HepG2 (cell line): ENCODE results near the gene FSCN2. TPM values are rescaled to one million over a fixed set of nuclear protein-coding genes. Genes with fewer than 3 reads are reported as not detected.

Source experiments
- ATF7-NPFF ChIP-seq: sonication (generic); formaldehyde crosslinking; IDR thresholded peaks from 2 replicates; pipeline ENCODE4 v1.8.1; 2023; ENCODE audit warnings: mild to moderate bottlenecking, low read depth, missing genetic modification reagents, moderate library complexity
- BRD4 ChIP-seq: sonication (generic); formaldehyde crosslinking; IDR thresholded peaks from 2 replicates; pipeline ENCODE4 v1.4.0; 2020; ENCODE audit warnings: missing genetic modification reagents
- GATA4 ChIP-seq: sonication (generic); IDR thresholded peaks from 2 replicates; pipeline ENCODE4 v1.6.1; 2016; ENCODE audit warnings: antibody characterized with exemption, low read depth, borderline replicate concordance
- GZF1 ChIP-seq: sonication (generic); formaldehyde crosslinking; IDR thresholded peaks from 2 replicates; pipeline ENCODE4 v1.5.1; 2020; ENCODE audit warnings: mild to moderate bottlenecking, missing genetic modification reagents
- HDAC2 ChIP-seq: sonication (generic); formaldehyde crosslinking; IDR thresholded peaks from 2 replicates; pipeline ENCODE4 v1.4.0; 2020; ENCODE audit warnings: missing genetic modification reagents
- KLF16 ChIP-seq, 2 experiments: sonication (generic) in 1 of 2; formaldehyde crosslinking in 1 of 2; IDR thresholded peaks; 2 replicates each; pipeline versions ENCODE4 v1.6.1 to v1.8.0; 2016 to 2023; ENCODE audit warnings: missing genetic modification reagents in 2 of 2, missing compliant biosample characterization in 1 of 2
- MAF1 ChIP-seq: sonication (generic); formaldehyde crosslinking; IDR thresholded peaks from 2 replicates; pipeline ENCODE4 v1.5.0; 2020; ENCODE audit warnings: missing genetic modification reagents, borderline replicate concordance
- MYPOP ChIP-seq: sonication (generic); formaldehyde crosslinking; IDR thresholded peaks from 2 replicates; pipeline ENCODE4 v1.8.1; 2023; ENCODE audit warnings: mild to moderate bottlenecking, moderate library complexity, missing genetic modification reagents
- PREB ChIP-seq: sonication (generic); formaldehyde crosslinking; IDR thresholded peaks from 2 replicates; pipeline ENCODE4 v1.4.0; 2020; ENCODE audit warnings: missing genetic modification reagents
- RFXANK ChIP-seq: IDR thresholded peaks from 2 replicates; pipeline ENCODE4 v1.6.1; 2016
- THAP9 ChIP-seq: sonication (generic); formaldehyde crosslinking; IDR thresholded peaks from 2 replicates; pipeline ENCODE4; 2020; ENCODE audit warnings: missing genetic modification reagents, mild to moderate bottlenecking, borderline replicate concordance
- ZFP91 ChIP-seq: sonication (generic); formaldehyde crosslinking; IDR thresholded peaks from 2 replicates; pipeline ENCODE4 v1.9.0; 2022; ENCODE audit warnings: missing genetic modification reagents, mild to moderate bottlenecking, borderline replicate concordance
- ZHX1 ChIP-seq: sonication (generic); formaldehyde crosslinking; IDR thresholded peaks from 2 replicates; pipeline ENCODE4 v1.8.1; 2022; ENCODE audit warnings: low read depth, mild to moderate bottlenecking, missing genetic modification reagents
- ZNF333 ChIP-seq: sonication (generic); formaldehyde crosslinking; IDR thresholded peaks from 2 replicates; pipeline ENCODE4 v1.4.0; 2020; ENCODE audit warnings: mild to moderate bottlenecking, missing genetic modification reagents, borderline replicate concordance
- ZNF564 ChIP-seq: sonication (generic); formaldehyde crosslinking; IDR thresholded peaks from 2 replicates; pipeline ENCODE4 v1.8.1; 2023; ENCODE audit warnings: mild to moderate bottlenecking, missing genetic modification reagents
- ZNF570 ChIP-seq: sonication (generic); formaldehyde crosslinking; IDR thresholded peaks from 2 replicates; pipeline ENCODE4 v1.4.0; 2020; ENCODE audit warnings: mild to moderate bottlenecking, missing genetic modification reagents, borderline replicate concordance
- ZNF674 ChIP-seq: sonication (generic); formaldehyde crosslinking; IDR thresholded peaks from 2 replicates; pipeline ENCODE4 v1.5.0; 2020; ENCODE audit warnings: low read depth, mild to moderate bottlenecking, missing genetic modification reagents
- ZNF790 ChIP-seq: sonication (generic); formaldehyde crosslinking; IDR thresholded peaks from 2 replicates; pipeline ENCODE4 v1.8.0; 2022; ENCODE audit warnings: missing genetic modification reagents, mild to moderate bottlenecking, borderline replicate concordance
- ZNF816 ChIP-seq: sonication (generic); formaldehyde crosslinking; IDR thresholded peaks from 2 replicates; pipeline ENCODE4 v1.8.0; 2022; ENCODE audit warnings: missing genetic modification reagents, mild to moderate bottlenecking, borderline replicate concordance
- polyA plus RNA-seq, 8 experiments: library from polyadenylated mRNA; depleted of rRNA in 3 of 8; stranded (reverse) in 7 of 8; unstranded in 1 of 8; fragments of >200 nt; fragmentation: Illumina TruSeq in 4 of 8; extraction: Trizol in 4 of 8; gene quantifications; 2 replicates each; pipeline versions ENCODE4 v1.2.1 to v1.2.3, GENCODE V29; 2011 to 2016; ENCODE audit warnings: low read depth in 4 of 8, missing spikeins in 1 of 8, mixed read lengths in 1 of 8; ENCODE audit not compliant: insufficient read depth in 1 of 8
- total RNA-seq, 5 experiments: library from RNA; depleted of rRNA; stranded (reverse); fragments of >200 nt; fragmentation: Illumina TruSeq; extraction: Trizol; gene quantifications; 2 replicates each; pipeline ENCODE4 v1.2.3, GENCODE V29; 2016; ENCODE audit warnings: low read depth in 1 of 5

FSCN2 gene
- total and polyA plus RNA-seq, 2 of the 13 experiments (the other 11 are each of a cell fraction or from before 2014, with no cell fraction given) = 0.09 TPM; not detected in 1

GRCh38 chr17:81484195-81484979, 43.8 kb upstream of the FSCN2 start (continued):
- TF ChIP-seq ZFP91 (CRISPR knock-in tag) (peak; percentile 83), ZNF790 (CRISPR knock-in tag) (0 out of 2 replicates have a peak, but pooled peaks have one; percentile 71), ATF7-NPFF (CRISPR knock-in tag) (peak; percentile 98), ZNF333 (CRISPR knock-in tag) (peak; percentile 69; the same call in 1 of the 2 replicates), MYPOP (CRISPR knock-in tag) (peak; percentile 86; the same call in 1 of the 2 replicates), ZNF816 (CRISPR knock-in tag) (no peak), ZNF564 (CRISPR knock-in tag) (peak; percentile 82), MAF1 (CRISPR knock-in tag) (no peak), RFXANK (CRISPR knock-in tag) (peak; percentile 72), KLF16 (CRISPR knock-in tag; IDR thresholded peaks at IDR 0.05) (peak in 1 of 2 experiments; percentile 76; a peak in 1 of 4 replicates), BRD4 (CRISPR knock-in tag) (no peak), ZNF570 (CRISPR knock-in tag) (no peak), ZHX1 (CRISPR knock-in tag) (peak; percentile 77), THAP9 (CRISPR knock-in tag) (peak; percentile 47; the same call in 1 of the 2 replicates), PREB (CRISPR knock-in tag) (no peak), GZF1 (no peak), ZNF674 (CRISPR knock-in tag) (no peak), HDAC2 (peak; percentile 41; the same call in 1 of the 2 replicates), GATA4 (no peak)
